ENCODE results near the gene NABP2.

Gene NABP2

DNA sequence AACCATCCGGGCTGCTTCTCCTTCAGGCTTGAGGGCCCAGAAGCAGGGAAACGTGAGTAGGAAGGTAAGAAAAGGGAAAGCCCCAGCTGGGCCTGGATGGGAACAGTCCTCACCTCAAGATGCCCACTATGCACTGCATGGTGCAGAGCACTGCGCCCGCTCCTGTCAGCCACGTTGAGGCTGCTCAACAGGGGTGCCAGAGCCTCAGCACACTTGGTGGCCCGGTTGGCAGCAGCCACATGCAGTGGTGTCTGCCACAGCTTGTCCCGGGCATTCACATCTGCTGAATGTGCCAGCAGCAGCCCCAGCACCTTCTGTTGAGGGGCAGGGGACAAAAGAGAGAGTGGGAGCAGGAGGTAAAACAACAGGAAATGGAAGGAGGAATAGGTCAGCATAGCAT is 31.5 kb downstream of the NABP2 start:
- TF ChIP-seq BACH2 (CRISPR knock-in tag; IDR thresholded peaks at IDR 0.05; ENCODE audit: borderline replicate concordance), result no peak
- TF ChIP-seq, protein P1, sequence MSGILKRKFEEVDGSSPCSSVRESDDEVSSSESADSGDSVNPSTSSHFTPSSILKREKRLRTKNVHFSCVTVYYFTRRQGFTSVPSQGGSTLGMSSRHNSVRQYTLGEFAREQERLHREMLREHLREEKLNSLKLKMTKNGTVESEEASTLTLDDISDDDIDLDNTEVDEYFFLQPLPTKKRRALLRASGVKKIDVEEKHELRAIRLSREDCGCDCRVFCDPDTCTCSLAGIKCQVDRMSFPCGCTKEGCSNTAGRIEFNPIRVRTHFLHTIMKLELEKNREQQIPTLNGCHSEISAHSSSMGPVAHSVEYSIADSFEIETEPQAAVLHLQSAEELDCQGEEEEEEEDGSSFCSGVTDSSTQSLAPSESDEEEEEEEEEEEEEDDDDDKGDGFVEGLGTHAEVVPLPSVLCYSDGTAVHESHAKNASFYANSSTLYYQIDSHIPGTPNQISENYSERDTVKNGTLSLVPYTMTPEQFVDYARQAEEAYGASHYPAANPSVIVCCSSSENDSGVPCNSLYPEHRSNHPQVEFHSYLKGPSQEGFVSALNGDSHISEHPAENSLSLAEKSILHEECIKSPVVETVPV (CRISPR knock-in tag; IDR thresholded peaks at IDR 0.05), result no peak
- TF ChIP-seq SNAI2 (CRISPR knock-in tag; IDR thresholded peaks at IDR 0.05), result no peak
- TF ChIP-seq RARB (CRISPR knock-in tag; IDR thresholded peaks at IDR 0.05), result no peak
- no peak for TF ChIP-seq GLIS3 (CRISPR knock-in tag; IDR thresholded peaks at IDR 0.05)
- TF ChIP-seq, protein P2, sequence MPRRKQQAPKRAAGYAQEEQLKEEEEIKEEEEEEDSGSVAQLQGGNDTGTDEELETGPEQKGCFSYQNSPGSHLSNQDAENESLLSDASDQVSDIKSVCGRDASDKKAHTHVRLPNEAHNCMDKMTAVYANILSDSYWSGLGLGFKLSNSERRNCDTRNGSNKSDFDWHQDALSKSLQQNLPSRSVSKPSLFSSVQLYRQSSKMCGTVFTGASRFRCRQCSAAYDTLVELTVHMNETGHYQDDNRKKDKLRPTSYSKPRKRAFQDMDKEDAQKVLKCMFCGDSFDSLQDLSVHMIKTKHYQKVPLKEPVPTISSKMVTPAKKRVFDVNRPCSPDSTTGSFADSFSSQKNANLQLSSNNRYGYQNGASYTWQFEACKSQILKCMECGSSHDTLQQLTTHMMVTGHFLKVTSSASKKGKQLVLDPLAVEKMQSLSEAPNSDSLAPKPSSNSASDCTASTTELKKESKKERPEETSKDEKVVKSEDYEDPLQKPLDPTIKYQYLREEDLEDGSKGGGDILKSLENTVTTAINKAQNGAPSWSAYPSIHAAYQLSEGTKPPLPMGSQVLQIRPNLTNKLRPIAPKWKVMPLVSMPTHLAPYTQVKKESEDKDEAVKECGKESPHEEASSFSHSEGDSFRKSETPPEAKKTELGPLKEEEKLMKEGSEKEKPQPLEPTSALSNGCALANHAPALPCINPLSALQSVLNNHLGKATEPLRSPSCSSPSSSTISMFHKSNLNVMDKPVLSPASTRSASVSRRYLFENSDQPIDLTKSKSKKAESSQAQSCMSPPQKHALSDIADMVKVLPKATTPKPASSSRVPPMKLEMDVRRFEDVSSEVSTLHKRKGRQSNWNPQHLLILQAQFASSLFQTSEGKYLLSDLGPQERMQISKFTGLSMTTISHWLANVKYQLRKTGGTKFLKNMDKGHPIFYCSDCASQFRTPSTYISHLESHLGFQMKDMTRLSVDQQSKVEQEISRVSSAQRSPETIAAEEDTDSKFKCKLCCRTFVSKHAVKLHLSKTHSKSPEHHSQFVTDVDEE (CRISPR knock-in tag; IDR thresholded peaks at IDR 0.05), result no peak
- no peak for TF ChIP-seq TCF4 (CRISPR knock-in tag; IDR thresholded peaks at IDR 0.05; ENCODE audit: borderline replicate concordance)
- no peak for TF ChIP-seq ZNF8 (CRISPR knock-in tag; IDR thresholded peaks at IDR 0.05)
- TF ChIP-seq TOX (CRISPR knock-in tag; IDR thresholded peaks at IDR 0.05; ENCODE audit: borderline replicate concordance), result no peak
- TF ChIP-seq ARNTL (CRISPR knock-in tag; IDR thresholded peaks at IDR 0.05; ENCODE audit: borderline replicate concordance, low read depth), result no peak
- TF ChIP-seq CSDC2 (CRISPR knock-in tag; IDR thresholded peaks at IDR 0.05), result no peak
- no peak for TF ChIP-seq ZNF565 (CRISPR knock-in tag; conservative IDR thresholded peaks at IDR 0.05; ENCODE audit: low read depth)
- TF ChIP-seq ZC3H10 (CRISPR knock-in tag; IDR thresholded peaks at IDR 0.05), result no peak
- TF ChIP-seq ZFP30 (CRISPR knock-in tag; IDR thresholded peaks at IDR 0.05), result no peak
- TF ChIP-seq, protein P3, sequence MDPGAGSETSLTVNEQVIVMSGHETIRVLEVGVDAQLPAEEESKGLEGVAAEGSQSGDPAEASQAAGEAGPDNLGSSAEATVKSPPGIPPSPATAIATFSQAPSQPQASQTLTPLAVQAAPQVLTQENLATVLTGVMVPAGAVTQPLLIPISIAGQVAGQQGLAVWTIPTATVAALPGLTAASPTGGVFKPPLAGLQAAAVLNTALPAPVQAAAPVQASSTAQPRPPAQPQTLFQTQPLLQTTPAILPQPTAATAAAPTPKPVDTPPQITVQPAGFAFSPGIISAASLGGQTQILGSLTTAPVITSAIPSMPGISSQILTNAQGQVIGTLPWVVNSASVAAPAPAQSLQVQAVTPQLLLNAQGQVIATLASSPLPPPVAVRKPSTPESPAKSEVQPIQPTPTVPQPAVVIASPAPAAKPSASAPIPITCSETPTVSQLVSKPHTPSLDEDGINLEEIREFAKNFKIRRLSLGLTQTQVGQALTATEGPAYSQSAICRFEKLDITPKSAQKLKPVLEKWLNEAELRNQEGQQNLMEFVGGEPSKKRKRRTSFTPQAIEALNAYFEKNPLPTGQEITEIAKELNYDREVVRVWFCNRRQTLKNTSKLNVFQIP (CRISPR knock-in tag; IDR thresholded peaks at IDR 0.05; ENCODE audit: borderline replicate concordance, low read depth), result no peak
- TF ChIP-seq, protein P4, sequence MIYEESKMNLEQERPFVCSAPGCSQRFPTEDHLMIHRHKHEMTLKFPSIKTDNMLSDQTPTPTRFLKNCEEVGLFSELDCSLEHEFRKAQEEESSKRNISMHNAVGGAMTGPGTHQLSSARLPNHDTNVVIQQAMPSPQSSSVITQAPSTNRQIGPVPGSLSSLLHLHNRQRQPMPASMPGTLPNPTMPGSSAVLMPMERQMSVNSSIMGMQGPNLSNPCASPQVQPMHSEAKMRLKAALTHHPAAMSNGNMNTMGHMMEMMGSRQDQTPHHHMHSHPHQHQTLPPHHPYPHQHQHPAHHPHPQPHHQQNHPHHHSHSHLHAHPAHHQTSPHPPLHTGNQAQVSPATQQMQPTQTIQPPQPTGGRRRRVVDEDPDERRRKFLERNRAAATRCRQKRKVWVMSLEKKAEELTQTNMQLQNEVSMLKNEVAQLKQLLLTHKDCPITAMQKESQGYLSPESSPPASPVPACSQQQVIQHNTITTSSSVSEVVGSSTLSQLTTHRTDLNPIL (CRISPR knock-in tag; IDR thresholded peaks at IDR 0.05; ENCODE audit: low read depth), result no peak
- no peak for TF ChIP-seq ZNF70 (CRISPR knock-in tag; IDR thresholded peaks at IDR 0.05)
- TF ChIP-seq ISL1 (CRISPR knock-in tag; IDR thresholded peaks at IDR 0.05), result no peak
- TF ChIP-seq OSR1 (CRISPR knock-in tag; IDR thresholded peaks at IDR 0.05), result no peak
- ATAC-seq, result no peak

DNA sequence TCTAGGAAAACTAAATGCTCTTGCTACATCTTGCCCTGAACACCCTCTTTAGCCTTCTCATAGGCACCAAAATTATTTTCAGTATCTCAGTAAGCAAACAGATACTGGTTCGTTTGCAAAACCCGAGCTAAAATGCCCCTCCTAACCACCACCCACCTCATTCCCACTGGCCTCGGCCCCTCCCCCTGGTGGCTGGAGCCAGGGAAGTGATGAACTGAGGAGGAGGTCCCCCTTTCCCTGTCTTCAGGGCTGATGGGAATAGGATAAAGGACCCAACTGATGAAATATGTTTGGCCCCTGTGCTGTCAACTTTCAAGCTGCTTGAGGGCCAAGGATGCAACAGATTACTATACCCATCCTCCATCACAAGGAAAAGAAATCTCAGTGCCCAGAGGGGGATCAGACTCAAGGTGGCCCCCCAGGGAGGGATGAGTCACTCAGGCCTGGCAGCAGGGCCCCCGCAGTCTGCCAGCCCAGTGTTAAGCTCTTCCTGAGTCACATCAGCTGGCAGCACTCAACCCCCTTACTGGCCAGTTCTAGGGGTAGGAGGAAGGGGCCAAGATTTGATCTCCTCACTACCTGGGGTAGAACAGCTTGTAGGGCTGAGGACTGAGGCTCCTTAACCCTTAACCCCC is 32.3 kb downstream of the NABP2 start:
- 0 out of 3 replicates have a peak, but pooled peaks have one; percentile 1 for ATAC-seq
- TF ChIP-seq RARB (CRISPR knock-in tag; IDR thresholded peaks at IDR 0.05), result no peak
- TF ChIP-seq, protein P3 (CRISPR knock-in tag; IDR thresholded peaks at IDR 0.05; ENCODE audit: borderline replicate concordance, low read depth), result no peak
- TF ChIP-seq, protein P5, sequence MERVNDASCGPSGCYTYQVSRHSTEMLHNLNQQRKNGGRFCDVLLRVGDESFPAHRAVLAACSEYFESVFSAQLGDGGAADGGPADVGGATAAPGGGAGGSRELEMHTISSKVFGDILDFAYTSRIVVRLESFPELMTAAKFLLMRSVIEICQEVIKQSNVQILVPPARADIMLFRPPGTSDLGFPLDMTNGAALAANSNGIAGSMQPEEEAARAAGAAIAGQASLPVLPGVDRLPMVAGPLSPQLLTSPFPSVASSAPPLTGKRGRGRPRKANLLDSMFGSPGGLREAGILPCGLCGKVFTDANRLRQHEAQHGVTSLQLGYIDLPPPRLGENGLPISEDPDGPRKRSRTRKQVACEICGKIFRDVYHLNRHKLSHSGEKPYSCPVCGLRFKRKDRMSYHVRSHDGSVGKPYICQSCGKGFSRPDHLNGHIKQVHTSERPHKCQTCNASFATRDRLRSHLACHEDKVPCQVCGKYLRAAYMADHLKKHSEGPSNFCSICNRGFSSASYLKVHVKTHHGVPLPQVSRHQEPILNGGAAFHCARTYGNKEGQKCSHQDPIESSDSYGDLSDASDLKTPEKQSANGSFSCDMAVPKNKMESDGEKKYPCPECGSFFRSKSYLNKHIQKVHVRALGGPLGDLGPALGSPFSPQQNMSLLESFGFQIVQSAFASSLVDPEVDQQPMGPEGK (CRISPR knock-in tag; IDR thresholded peaks at IDR 0.05; ENCODE audit: borderline replicate concordance), result peak; percentile 95; the same call in 1 of the 2 replicates
